HG02588 (cell line): ENCODE results near the gene NENF.
"Not testable (repeated sequence)": the region's sequence is repeated elsewhere in the genome, so short reads cannot be mapped to it uniquely, and the experiment has no call there.

ENCODE experiments used
- ATAC-seq: cut with Tn5 transposase; IDR thresholded peaks from one replicate; pipeline ENCODE4 v1.9.1; 2021; ENCODE audit warnings: mild to moderate bottlenecking, moderate library complexity; ENCODE audit not compliant: unreplicated experiment

Gene NENF

GRCh38 chr1:212432661-212433576 lies at the start of gene NENF:
Gene NENF, plus strand, starts transcription at chr1:212432920. Its CDS starts 24 bp downstream, at chr1:212432944.
- ATAC-seq = peak; percentile 98

- no peak for ATAC-seq
Measured at GRCh38 chr1:212386029-212386428, 46.7 kb upstream of the NENF start.

GRCh38 chr1:212388985-212389716 lies 43.6 kb upstream of the NENF start:
- no peak for ATAC-seq

GRCh38 chr1:212395678-212396437 lies 36.9 kb upstream of the NENF start:
- ATAC-seq = not testable (repeated sequence)

GRCh38 chr1:212396638-212397037 lies 36.1 kb upstream of the NENF start:
- no peak for ATAC-seq

- ATAC-seq = no peak
Measured at GRCh38 chr1:212397171-212397570, 35.5 kb upstream of the NENF start.

- ATAC-seq = no peak
Measured at GRCh38 chr1:212401042-212401441, 31.7 kb upstream of the NENF start.

- no peak for ATAC-seq
Measured at GRCh38 chr1:212401838-212402582, 30.7 kb upstream of the NENF start.

GRCh38 chr1:212402666-212403321 lies 29.9 kb upstream of the NENF start:
- no peak for ATAC-seq

GRCh38 chr1:212410231-212410820 lies 22.4 kb upstream of the NENF start:
- no peak for ATAC-seq

GRCh38 chr1:212412374-212412773 lies 20.3 kb upstream of the NENF start:
- no peak for ATAC-seq

GRCh38 chr1:212413902-212414327 lies 18.8 kb upstream of the NENF start:
- peak; percentile 11 for ATAC-seq

- peak; percentile 97 for ATAC-seq
Measured at GRCh38 chr1:212414328-212415106, 18.2 kb upstream of the NENF start, which contains the start of gene PACC1. Gene PACC1, minus strand, starts transcription at chr1:212414886. Its CDS starts 129 bp downstream, at chr1:212414757.

GRCh38 chr1:212415107-212415841 lies 17.4 kb upstream of the NENF start:
- no peak for ATAC-seq

- no peak for ATAC-seq
Measured at GRCh38 chr1:212421165-212421564, 11.6 kb upstream of the NENF start.

GRCh38 chr1:212423879-212424278 lies 8.8 kb upstream of the NENF start:
- ATAC-seq = no peak

GRCh38 chr1:212428496-212428895 lies 4.2 kb upstream of the NENF start:
- ATAC-seq = no peak

GRCh38 chr1:212430416-212430815 lies 2.3 kb upstream of the NENF start:
- ATAC-seq = no peak
